WTC11 (cell line): ENCODE data around the gene BCL2L11. TPM values are rescaled to one million over a fixed set of nuclear protein-coding genes. Genes with fewer than 3 reads are reported as not detected.

Experiments
- ATAC-seq: fragments of 200-7000 bp; cut with Tn5 transposase; 2 replicates; pipeline ENCODE4 v1.10.0; 2021; ENCODE audit warnings: mild to moderate bottlenecking, moderate library complexity
- CTCF ChIA-PET: fragments of 300-600 bp; sonication (Branson Sonifier 250); formaldehyde crosslinking; loops from one replicate; lab custom pipeline; 2021; ENCODE audit warnings: antibody characterized with exemption; lab: Charles Lee
- POLR2A ChIA-PET: fragments of 350-600 bp; sonication (Branson Sonifier 250); formaldehyde crosslinking; loops from one replicate; lab custom pipeline; 2021; ENCODE audit warnings: antibody characterized with exemption; lab: Charles Lee
- DNase-seq: peaks from one replicate; pipeline ENCODE4 v3.0.0; 2021; ENCODE audit warnings: low spot score
- H3K27ac Mint-ChIP-seq: 2 replicates; pipeline ENCODE4 v1.8.0; 2021; ENCODE audit warnings: mixed read lengths
- H3K27me3 Mint-ChIP-seq: 2 replicates; pipeline ENCODE4 v1.8.0; 2021; ENCODE audit warnings: low read depth, mild to moderate bottlenecking, moderate library complexity, mixed read lengths
- H3K36me3 Mint-ChIP-seq: 2 replicates; pipeline ENCODE4 v1.8.0; 2021; ENCODE audit warnings: mixed read lengths
- H3K4me1 Mint-ChIP-seq: 2 replicates; pipeline ENCODE4 v1.8.0; 2022; ENCODE audit warnings: mixed read lengths
- H3K4me3 Mint-ChIP-seq: 2 replicates; pipeline ENCODE4 v1.8.0; 2021; ENCODE audit warnings: mild to moderate bottlenecking, moderate library complexity, mixed read lengths
- H3K9me3 Mint-ChIP-seq: 2 replicates; pipeline ENCODE4 v1.8.0; 2021; ENCODE audit warnings: mixed read lengths
- CBFB ChIP-seq: sonication (generic); formaldehyde crosslinking; IDR thresholded peaks from 2 replicates; pipeline ENCODE4 v1.8.1; 2022; ENCODE audit warnings: mild to moderate bottlenecking, low read depth, missing genetic modification reagents
- CREB1 ChIP-seq: sonication (generic); formaldehyde crosslinking; IDR thresholded peaks from 2 replicates; pipeline ENCODE4 v1.8.0; 2023; ENCODE audit warnings: mild to moderate bottlenecking, missing genetic modification reagents
- ETV6 ChIP-seq: sonication (generic); formaldehyde crosslinking; IDR thresholded peaks from 2 replicates; pipeline ENCODE4 v1.8.1; 2022; ENCODE audit warnings: mild to moderate bottlenecking, missing genetic modification reagents
- KAT7 ChIP-seq: sonication (generic); formaldehyde crosslinking; IDR thresholded peaks from 2 replicates; pipeline ENCODE4 v1.8.1; 2023; ENCODE audit warnings: missing genetic modification reagents, mild to moderate bottlenecking, borderline replicate concordance
- MXD4 ChIP-seq: fragments of 250-450 bp; sonication (Bioruptor Pico); IDR thresholded peaks from 2 replicates; pipeline ENCODE4 v1.8.0; 2021; ENCODE audit warnings: mild to moderate bottlenecking, moderate library complexity, borderline replicate concordance
- NR1H2 ChIP-seq: sonication (generic); formaldehyde crosslinking; IDR thresholded peaks from 2 replicates; pipeline ENCODE4 v1.9.0; 2021; ENCODE audit warnings: mild to moderate bottlenecking, moderate library complexity, missing genetic modification reagents
- NR2C2 ChIP-seq: sonication (generic); formaldehyde crosslinking; IDR thresholded peaks from 2 replicates; pipeline ENCODE4 v1.8.0; 2022; ENCODE audit warnings: mild to moderate bottlenecking, missing genetic modification reagents
- PRRX2 ChIP-seq: fragments of 250-450 bp; sonication (Bioruptor Pico); IDR thresholded peaks from 2 replicates; pipeline ENCODE4 v1.8.0; 2021; ENCODE audit warnings: mild to moderate bottlenecking
- TEAD4 ChIP-seq: sonication (generic); formaldehyde crosslinking; IDR thresholded peaks from 2 replicates; pipeline ENCODE4 v1.8.0; 2022; ENCODE audit warnings: mild to moderate bottlenecking, missing genetic modification reagents
- ZBTB43 ChIP-seq: sonication (generic); formaldehyde crosslinking; IDR thresholded peaks from 2 replicates; pipeline ENCODE4 v1.8.1; 2023; ENCODE audit warnings: mild to moderate bottlenecking, missing genetic modification reagents
- ZNF317 ChIP-seq: sonication (generic); formaldehyde crosslinking; IDR thresholded peaks from 2 replicates; pipeline ENCODE4 v1.8.1; 2023; ENCODE audit warnings: low read depth, mild to moderate bottlenecking, moderate library complexity, missing genetic modification reagents, borderline replicate concordance
- ZNF396 ChIP-seq: fragments of 250-450 bp; sonication (Bioruptor Pico); IDR thresholded peaks from 2 replicates; pipeline ENCODE4 v1.8.0; 2021; ENCODE audit warnings: mild to moderate bottlenecking, moderate library complexity, borderline replicate concordance
- ZNF416 ChIP-seq: fragments of 250-450 bp; sonication (Bioruptor Pico); IDR thresholded peaks from 2 replicates; pipeline ENCODE4 v1.9.0; 2021; ENCODE audit warnings: mild to moderate bottlenecking, inconsistent platforms
- total RNA-seq: library from RNA; stranded (reverse); gene quantifications from 3 replicates; pipeline ENCODE4 v1.2.3, GENCODE V29; 2021
- TF ChIP-seq, protein P1 (sequence below): sonication (generic); formaldehyde crosslinking; conservative IDR thresholded peaks from 2 replicates; pipeline ENCODE4 v1.8.1; 2023; ENCODE audit warnings: mild to moderate bottlenecking, low read depth, missing genetic modification reagents, moderate library complexity
- TF ChIP-seq, protein P2 (sequence below): sonication (generic); formaldehyde crosslinking; IDR thresholded peaks from 2 replicates; pipeline ENCODE4 v1.8.0; 2022; ENCODE audit warnings: mild to moderate bottlenecking, missing genetic modification reagents
- TF ChIP-seq, protein P3 (sequence below): sonication (generic); formaldehyde crosslinking; IDR thresholded peaks from 2 replicates; pipeline ENCODE4 v1.8.0; 2023; ENCODE audit warnings: mild to moderate bottlenecking, missing genetic modification reagents
- TF ChIP-seq, protein P4 (sequence below): sonication (generic); formaldehyde crosslinking; IDR thresholded peaks from 2 replicates; pipeline ENCODE4 v1.8.1; 2023; ENCODE audit warnings: mild to moderate bottlenecking, missing genetic modification reagents, moderate library complexity

The BCL2L11 gene
- total RNA-seq, 1 experiment from 2014 or later, result 19.3 TPM

DNA sequence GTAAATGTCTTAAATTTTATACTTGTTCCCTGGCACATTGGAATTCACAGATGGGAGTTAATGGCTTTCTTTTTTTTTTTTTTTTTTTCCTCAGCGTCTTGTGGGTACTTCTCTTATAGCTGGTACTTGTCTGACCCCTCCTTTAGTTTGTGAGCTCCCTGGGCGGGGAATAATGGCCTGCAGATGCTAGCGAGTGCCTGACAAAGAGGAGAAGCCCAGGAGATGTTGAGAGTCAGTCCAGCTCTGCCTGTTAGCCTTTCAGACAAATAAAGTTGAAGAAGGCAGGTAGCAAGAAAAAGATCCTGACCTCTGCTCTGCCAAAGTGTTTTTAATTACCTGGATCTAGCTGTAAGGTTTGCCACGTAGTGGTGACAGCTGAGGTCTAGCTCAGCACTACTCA, 6.6 kb downstream of the BCL2L11 start:
- TF ChIP-seq TEAD4 (no peak), ZBTB43 (no peak), CREB1 (CRISPR knock-in tag) (no peak), NR2C2 (CRISPR knock-in tag) (no peak), ETV6 (CRISPR knock-in tag) (no peak), CBFB (no peak), NR1H2 (no peak), MXD4 (no peak)
- TF ChIP-seq, protein P1, sequence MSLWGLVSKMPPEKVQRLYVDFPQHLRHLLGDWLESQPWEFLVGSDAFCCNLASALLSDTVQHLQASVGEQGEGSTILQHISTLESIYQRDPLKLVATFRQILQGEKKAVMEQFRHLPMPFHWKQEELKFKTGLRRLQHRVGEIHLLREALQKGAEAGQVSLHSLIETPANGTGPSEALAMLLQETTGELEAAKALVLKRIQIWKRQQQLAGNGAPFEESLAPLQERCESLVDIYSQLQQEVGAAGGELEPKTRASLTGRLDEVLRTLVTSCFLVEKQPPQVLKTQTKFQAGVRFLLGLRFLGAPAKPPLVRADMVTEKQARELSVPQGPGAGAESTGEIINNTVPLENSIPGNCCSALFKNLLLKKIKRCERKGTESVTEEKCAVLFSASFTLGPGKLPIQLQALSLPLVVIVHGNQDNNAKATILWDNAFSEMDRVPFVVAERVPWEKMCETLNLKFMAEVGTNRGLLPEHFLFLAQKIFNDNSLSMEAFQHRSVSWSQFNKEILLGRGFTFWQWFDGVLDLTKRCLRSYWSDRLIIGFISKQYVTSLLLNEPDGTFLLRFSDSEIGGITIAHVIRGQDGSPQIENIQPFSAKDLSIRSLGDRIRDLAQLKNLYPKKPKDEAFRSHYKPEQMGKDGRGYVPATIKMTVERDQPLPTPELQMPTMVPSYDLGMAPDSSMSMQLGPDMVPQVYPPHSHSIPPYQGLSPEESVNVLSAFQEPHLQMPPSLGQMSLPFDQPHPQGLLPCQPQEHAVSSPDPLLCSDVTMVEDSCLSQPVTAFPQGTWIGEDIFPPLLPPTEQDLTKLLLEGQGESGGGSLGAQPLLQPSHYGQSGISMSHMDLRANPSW (CRISPR knock-in tag), result no peak
- TF ChIP-seq, protein P2, sequence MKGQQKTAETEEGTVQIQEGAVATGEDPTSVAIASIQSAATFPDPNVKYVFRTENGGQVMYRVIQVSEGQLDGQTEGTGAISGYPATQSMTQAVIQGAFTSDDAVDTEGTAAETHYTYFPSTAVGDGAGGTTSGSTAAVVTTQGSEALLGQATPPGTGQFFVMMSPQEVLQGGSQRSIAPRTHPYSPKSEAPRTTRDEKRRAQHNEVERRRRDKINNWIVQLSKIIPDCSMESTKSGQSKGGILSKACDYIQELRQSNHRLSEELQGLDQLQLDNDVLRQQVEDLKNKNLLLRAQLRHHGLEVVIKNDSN (CRISPR knock-in tag), result no peak
- H3K27me3 Mint-ChIP-seq, result no peaks in the 10 kb centered on the region
- POLR2A ChIA-PET, result interaction anchor here (0.9 kb wide), 1 partner anchor 16 kb away, joined by 3 read pairs; no protein-coding TSS in a partner anchor
- peaks cover 67% of the 10 kb centered on the region for H3K36me3 Mint-ChIP-seq
- ATAC-seq (no peak), DNase-seq (no peak)
- CTCF ChIA-PET, result interaction anchor here (0.7 kb wide), 1 partner anchor 10 kb away, joined by 3 read pairs; no protein-coding TSS in a partner anchor
- no peaks in the 10 kb centered on the region for H3K9me3 Mint-ChIP-seq
- no peak overlapping the region for H3K4me3 Mint-ChIP-seq
- peaks cover 14% of the 10 kb centered on the region; the same call in 1 of the 2 replicates for H3K4me1 Mint-ChIP-seq
- no peak overlapping the region for H3K27ac Mint-ChIP-seq

DNA sequence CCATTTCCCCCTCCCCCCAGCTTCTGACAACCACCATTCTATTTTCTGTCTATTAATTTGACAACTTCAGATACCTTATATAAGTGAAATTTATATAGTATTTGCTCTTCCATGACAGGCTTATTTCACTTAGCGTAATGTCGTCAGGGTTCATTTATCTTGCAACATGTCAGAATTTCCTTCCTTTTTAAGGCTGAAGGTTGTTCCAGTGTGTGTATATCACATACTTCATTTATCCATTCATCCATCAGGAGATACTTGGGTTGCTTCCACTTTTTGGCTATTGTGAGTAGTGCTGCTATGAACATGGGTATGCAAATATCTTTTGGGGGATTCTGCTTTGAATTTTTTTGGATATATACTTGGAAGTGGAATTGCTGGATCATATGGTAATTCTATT, 7.4 kb downstream of the BCL2L11 start:
- Mint-ChIP-seq H3K36me3 (peaks cover 67% of the 10 kb centered on the region), H3K27me3 (no peaks in the 10 kb centered on the region)

More for the DNA sequence above, 7.4 kb downstream of the BCL2L11 start:
- TF ChIP-seq, protein P3, sequence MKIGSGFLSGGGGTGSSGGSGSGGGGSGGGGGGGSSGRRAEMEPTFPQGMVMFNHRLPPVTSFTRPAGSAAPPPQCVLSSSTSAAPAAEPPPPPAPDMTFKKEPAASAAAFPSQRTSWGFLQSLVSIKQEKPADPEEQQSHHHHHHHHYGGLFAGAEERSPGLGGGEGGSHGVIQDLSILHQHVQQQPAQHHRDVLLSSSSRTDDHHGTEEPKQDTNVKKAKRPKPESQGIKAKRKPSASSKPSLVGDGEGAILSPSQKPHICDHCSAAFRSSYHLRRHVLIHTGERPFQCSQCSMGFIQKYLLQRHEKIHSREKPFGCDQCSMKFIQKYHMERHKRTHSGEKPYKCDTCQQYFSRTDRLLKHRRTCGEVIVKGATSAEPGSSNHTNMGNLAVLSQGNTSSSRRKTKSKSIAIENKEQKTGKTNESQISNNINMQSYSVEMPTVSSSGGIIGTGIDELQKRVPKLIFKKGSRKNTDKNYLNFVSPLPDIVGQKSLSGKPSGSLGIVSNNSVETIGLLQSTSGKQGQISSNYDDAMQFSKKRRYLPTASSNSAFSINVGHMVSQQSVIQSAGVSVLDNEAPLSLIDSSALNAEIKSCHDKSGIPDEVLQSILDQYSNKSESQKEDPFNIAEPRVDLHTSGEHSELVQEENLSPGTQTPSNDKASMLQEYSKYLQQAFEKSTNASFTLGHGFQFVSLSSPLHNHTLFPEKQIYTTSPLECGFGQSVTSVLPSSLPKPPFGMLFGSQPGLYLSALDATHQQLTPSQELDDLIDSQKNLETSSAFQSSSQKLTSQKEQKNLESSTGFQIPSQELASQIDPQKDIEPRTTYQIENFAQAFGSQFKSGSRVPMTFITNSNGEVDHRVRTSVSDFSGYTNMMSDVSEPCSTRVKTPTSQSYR (CRISPR knock-in tag), result no peak
- TF ChIP-seq ZNF317 (CRISPR knock-in tag), result no peak
- TF ChIP-seq, protein P4, sequence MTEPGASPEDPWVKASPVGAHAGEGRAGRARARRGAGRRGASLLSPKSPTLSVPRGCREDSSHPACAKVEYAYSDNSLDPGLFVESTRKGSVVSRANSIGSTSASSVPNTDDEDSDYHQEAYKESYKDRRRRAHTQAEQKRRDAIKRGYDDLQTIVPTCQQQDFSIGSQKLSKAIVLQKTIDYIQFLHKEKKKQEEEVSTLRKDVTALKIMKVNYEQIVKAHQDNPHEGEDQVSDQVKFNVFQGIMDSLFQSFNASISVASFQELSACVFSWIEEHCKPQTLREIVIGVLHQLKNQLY, result no peak
- no peak for TF ChIP-seq ZNF396 (CRISPR knock-in tag)
- no peak for TF ChIP-seq ZNF416 (CRISPR knock-in tag)
- no peak for TF ChIP-seq PRRX2 (CRISPR knock-in tag)
- no peak for TF ChIP-seq KAT7 (CRISPR knock-in tag)
- TF ChIP-seq NR2C2 (CRISPR knock-in tag), result no peak
- no peak for DNase-seq
- ATAC-seq, result no peak
- ChIA-PET POLR2A (no interaction called here), CTCF (interaction anchor here (0.7 kb wide), 1 partner anchor 11 kb away, joined by 3 read pairs; no protein-coding TSS in a partner anchor)
- H3K4me1 Mint-ChIP-seq, result peaks cover 14% of the 10 kb centered on the region; the same call in 1 of the 2 replicates
- H3K27ac Mint-ChIP-seq, result no peak overlapping the region
- no peaks in the 10 kb centered on the region for H3K9me3 Mint-ChIP-seq
- no peak overlapping the region for H3K4me3 Mint-ChIP-seq
